Measurements from ENCODE around the gene ABCA8.
"Not testable (repeated sequence)": the region's sequence is repeated elsewhere in the genome, so short reads cannot be mapped to it uniquely, and the experiment has no call there.

The ABCA8 gene

GRCh38 chr17:68954146-68954896 lies 871 bp downstream of the ABCA8 start:
- intact Hi-C loops (cut with micrococcal nuclease): no loop called here
- no peak overlapping the region for H3K4me3 Mint-ChIP-seq
- peaks cover 5% of the 10 kb centered on the region for H3K4me1 Mint-ChIP-seq (ENCODE audit: low read depth)
- peaks cover 5% of the 10 kb centered on the region for H3K9me3 Mint-ChIP-seq
- H3K36me3 Mint-ChIP-seq (ENCODE audit: low read depth): no peaks in the 10 kb centered on the region
- H3K27ac Mint-ChIP-seq: no peak overlapping the region
- peaks cover 7% of the 10 kb centered on the region for H3K27me3 Mint-ChIP-seq

DNA sequence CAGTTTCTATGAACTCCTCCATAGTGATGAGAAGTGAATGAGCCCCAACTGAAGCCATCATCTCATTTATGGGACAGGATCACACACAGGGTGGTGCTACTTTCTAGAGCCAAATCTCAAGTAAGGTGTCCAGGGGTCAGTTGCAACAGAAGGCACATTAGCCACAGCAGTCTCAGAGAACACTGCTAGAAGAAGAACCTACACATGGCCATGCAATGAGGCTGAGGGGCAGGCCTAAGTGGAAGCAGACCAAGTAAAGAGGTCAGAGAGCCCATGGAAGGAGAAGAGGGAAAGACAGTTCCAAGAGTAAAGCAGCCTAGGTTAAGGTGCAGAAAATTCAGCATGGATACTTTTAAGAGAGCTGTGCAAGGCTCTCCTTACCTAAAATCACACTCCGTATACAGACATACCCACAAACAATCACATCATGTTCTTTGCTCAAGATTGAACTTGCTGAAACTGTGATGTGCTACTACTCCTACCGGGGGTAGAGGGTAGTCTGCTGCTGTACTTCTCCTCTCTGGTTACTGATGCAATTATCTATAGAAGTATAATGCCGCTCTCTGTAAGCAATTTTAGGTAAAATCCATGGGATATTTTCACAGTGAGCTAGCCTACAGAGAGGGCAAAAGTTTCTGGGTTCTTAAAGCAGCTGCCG lies 1.7 kb downstream of the ABCA8 start:
- intact Hi-C loops (cut with micrococcal nuclease): no loop called here
- Mint-ChIP-seq H3K27ac (peak overlapping the region; percentile 34), H3K9me3 (no peaks in the 10 kb centered on the region), H3K27me3 (peaks cover 7% of the 10 kb centered on the region), H3K36me3 (ENCODE audit: low read depth) (no peaks in the 10 kb centered on the region), H3K4me1 (ENCODE audit: low read depth) (peaks cover 5% of the 10 kb centered on the region), H3K4me3 (no peak overlapping the region)

DNA sequence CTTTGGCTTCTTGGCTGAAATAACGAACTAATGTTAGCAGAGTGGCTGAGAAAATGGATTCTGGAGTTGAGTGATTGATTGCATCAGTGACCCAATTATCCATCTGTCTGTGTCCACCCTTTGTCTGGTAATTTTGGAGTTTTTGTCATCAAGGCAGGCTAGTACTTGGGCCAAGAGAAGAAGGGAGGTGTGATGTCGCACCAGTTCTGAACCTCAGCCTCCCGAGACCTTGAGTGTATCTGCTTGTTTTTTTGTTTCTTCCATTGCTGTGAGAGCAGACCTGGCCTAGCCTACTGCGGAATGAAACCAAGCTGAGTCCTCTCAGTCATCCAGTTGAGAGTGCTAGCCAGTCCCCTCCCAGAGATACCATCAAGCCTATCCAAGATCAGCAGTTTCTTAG lies 4.5 kb downstream of the ABCA8 start:
- no peak overlapping the region for H3K27ac Mint-ChIP-seq
- no peaks in the 10 kb centered on the region for H3K9me3 Mint-ChIP-seq
- H3K4me3 Mint-ChIP-seq: no peak overlapping the region

DNA sequence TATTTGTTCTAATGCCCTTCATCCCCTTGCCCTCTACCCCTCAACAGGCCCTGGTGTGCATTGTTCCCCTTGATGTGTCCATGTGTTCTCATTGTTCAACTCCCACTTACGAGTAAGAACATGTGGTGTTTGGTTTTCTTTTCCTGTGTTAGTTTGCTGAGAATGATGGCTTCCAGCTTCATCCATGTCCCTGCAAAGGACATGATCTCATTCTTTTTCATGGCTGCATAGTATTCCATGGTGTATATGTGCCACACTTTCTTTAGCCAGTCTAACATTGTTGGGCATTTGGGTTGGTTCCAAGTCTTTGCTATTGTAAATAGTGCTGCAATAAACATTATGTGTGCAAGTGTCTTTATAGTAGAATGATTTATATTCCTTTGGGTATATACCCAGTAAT lies 7.3 kb downstream of the ABCA8 start:
- H3K4me1 Mint-ChIP-seq (ENCODE audit: low read depth); intact Hi-C loops (cut with micrococcal nuclease); H3K27ac Mint-ChIP-seq; H3K36me3 Mint-ChIP-seq (ENCODE audit: low read depth); H3K4me3 Mint-ChIP-seq; H3K27me3 Mint-ChIP-seq; H3K9me3 Mint-ChIP-seq: not testable (repeated sequence)

More for the DNA sequence above, 4.5 kb downstream of the ABCA8 start:
- peaks cover 7% of the 10 kb centered on the region for H3K27me3 Mint-ChIP-seq
- peaks cover 5% of the 10 kb centered on the region for H3K4me1 Mint-ChIP-seq (ENCODE audit: low read depth)
- intact Hi-C loops (cut with micrococcal nuclease): no loop called here
- H3K36me3 Mint-ChIP-seq (ENCODE audit: low read depth): no peaks in the 10 kb centered on the region

- no peaks in the 10 kb centered on the region for H3K27me3 Mint-ChIP-seq
- H3K27ac Mint-ChIP-seq: no peak overlapping the region
- no peaks in the 10 kb centered on the region for H3K36me3 Mint-ChIP-seq (ENCODE audit: low read depth)
- H3K4me1 Mint-ChIP-seq (ENCODE audit: low read depth): peaks cover 12% of the 10 kb centered on the region
- intact Hi-C loops (cut with micrococcal nuclease): no loop called here
- no peak overlapping the region for H3K4me3 Mint-ChIP-seq
- H3K9me3 Mint-ChIP-seq: no peaks in the 10 kb centered on the region
These were observed 10.7 kb downstream of the ABCA8 start for GRCh38 chr17:68944435-68945035.

DNA sequence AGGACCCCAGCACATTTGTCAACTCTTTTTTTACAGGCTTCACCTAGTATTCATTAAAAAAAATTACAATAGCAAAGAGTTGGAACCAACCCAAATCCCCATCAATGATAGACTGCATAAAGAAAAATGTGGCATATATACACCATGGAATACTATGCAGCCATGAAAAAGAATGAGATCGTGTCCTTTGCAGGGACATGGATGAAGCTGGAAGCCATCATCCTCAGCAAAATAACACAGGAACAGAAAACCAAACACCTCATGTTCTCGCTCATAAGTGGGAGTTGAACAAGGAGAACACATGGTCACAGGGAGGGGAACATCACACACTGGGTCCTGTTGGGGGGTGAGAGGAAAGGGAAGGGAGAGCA lies 11.4 kb downstream of the ABCA8 start:
- H3K36me3 Mint-ChIP-seq (ENCODE audit: low read depth); H3K27me3 Mint-ChIP-seq; H3K4me3 Mint-ChIP-seq; H3K27ac Mint-ChIP-seq; intact Hi-C loops (cut with micrococcal nuclease); H3K9me3 Mint-ChIP-seq: not testable (repeated sequence)
- peaks cover 12% of the 10 kb centered on the region for H3K4me1 Mint-ChIP-seq (ENCODE audit: low read depth)

DNA sequence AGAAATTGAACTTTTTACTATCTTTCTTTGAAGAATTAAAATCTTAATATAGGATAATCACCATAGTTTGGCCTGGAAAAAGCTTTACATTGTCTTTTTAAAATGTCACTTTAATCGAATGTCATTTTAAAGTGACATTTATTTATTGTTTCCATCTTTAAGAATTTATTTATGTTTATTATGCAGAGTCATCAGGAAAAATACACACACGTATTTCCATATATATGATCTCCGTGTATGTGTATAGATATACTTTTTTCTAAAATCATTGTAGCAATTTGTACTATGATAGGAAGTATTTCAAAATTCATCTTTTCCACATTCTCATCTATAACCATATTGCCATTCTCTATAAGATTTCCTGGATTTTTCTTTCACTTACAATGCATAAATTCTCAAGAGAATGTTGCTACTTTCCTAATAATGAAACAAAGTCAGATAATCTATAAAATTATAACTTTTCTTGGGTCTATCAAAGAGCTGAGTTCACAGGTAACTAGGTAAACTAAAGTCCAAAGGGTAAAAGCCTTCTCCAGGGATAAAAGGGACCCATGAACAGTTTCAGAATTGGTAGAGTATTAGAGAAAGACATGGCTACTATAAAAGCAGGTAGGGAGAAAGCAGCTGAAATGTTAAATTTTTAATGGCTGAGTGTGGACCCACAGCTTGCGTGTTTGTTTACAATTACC lies 11.9 kb downstream of the ABCA8 start:
- no peaks in the 10 kb centered on the region for H3K9me3 Mint-ChIP-seq
- H3K4me3 Mint-ChIP-seq: no peak overlapping the region
- H3K27ac Mint-ChIP-seq: no peak overlapping the region
- intact Hi-C loops (cut with micrococcal nuclease): no loop called here
- no peaks in the 10 kb centered on the region for H3K36me3 Mint-ChIP-seq (ENCODE audit: low read depth)
- no peaks in the 10 kb centered on the region for H3K27me3 Mint-ChIP-seq
- H3K4me1 Mint-ChIP-seq (ENCODE audit: low read depth): peaks cover 12% of the 10 kb centered on the region

GRCh38 chr17:68942389-68942788 lies 12.8 kb downstream of the ABCA8 start:
- H3K4me3 Mint-ChIP-seq: no peak overlapping the region
- H3K4me1 Mint-ChIP-seq (ENCODE audit: low read depth): peaks cover 12% of the 10 kb centered on the region
- H3K9me3 Mint-ChIP-seq: no peaks in the 10 kb centered on the region
- H3K36me3 Mint-ChIP-seq (ENCODE audit: low read depth): no peaks in the 10 kb centered on the region
- no peak overlapping the region for H3K27ac Mint-ChIP-seq
- no peaks in the 10 kb centered on the region for H3K27me3 Mint-ChIP-seq
- intact Hi-C loops (cut with micrococcal nuclease): no loop called here

- intact Hi-C loops (cut with micrococcal nuclease): no loop called here
- H3K4me1 Mint-ChIP-seq (ENCODE audit: low read depth): peaks cover 12% of the 10 kb centered on the region
These were observed 13.4 kb downstream of the ABCA8 start for GRCh38 chr17:68941761-68942160.

GRCh38 chr17:68939195-68939594 lies 16.0 kb downstream of the ABCA8 start:
- Mint-ChIP-seq H3K36me3 (ENCODE audit: low read depth) (no peaks in the 10 kb centered on the region), H3K4me1 (ENCODE audit: low read depth) (peaks cover 12% of the 10 kb centered on the region), H3K4me3 (no peak overlapping the region), H3K9me3 (no peaks in the 10 kb centered on the region), H3K27me3 (no peaks in the 10 kb centered on the region), H3K27ac (no peak overlapping the region)
- intact Hi-C loops (cut with micrococcal nuclease): no loop called here

More at GRCh38 chr17:68941761-68942160, 13.4 kb downstream of the ABCA8 start:
- Mint-ChIP-seq H3K27me3 (no peaks in the 10 kb centered on the region), H3K27ac (no peak overlapping the region), H3K36me3 (ENCODE audit: low read depth) (no peaks in the 10 kb centered on the region), H3K9me3 (no peaks in the 10 kb centered on the region), H3K4me3 (no peak overlapping the region)

GRCh38 chr17:68937890-68938514 lies 17.2 kb downstream of the ABCA8 start:
- Mint-ChIP-seq H3K9me3 (no peaks in the 10 kb centered on the region), H3K27me3 (no peaks in the 10 kb centered on the region), H3K36me3 (ENCODE audit: low read depth) (no peaks in the 10 kb centered on the region), H3K4me1 (ENCODE audit: low read depth) (peaks cover 12% of the 10 kb centered on the region), H3K4me3 (no peak overlapping the region), H3K27ac (no peak overlapping the region)
- intact Hi-C loops (cut with micrococcal nuclease): no loop called here

- no peaks in the 10 kb centered on the region for H3K9me3 Mint-ChIP-seq
- no peaks in the 10 kb centered on the region for H3K36me3 Mint-ChIP-seq (ENCODE audit: low read depth)
- intact Hi-C loops (cut with micrococcal nuclease): no loop called here
- peaks cover 14% of the 10 kb centered on the region for H3K4me1 Mint-ChIP-seq (ENCODE audit: low read depth)
- no peak overlapping the region for H3K27ac Mint-ChIP-seq
- H3K4me3 Mint-ChIP-seq: no peak overlapping the region
- H3K27me3 Mint-ChIP-seq: no peaks in the 10 kb centered on the region
These were observed 27.7 kb downstream of the ABCA8 start for GRCh38 chr17:68927516-68927915.

GRCh38 chr17:68924793-68925720 lies 30.1 kb downstream of the ABCA8 start:
- Mint-ChIP-seq H3K27ac (peak overlapping the region; percentile 47), H3K4me1 (ENCODE audit: low read depth) (peaks cover 13% of the 10 kb centered on the region), H3K36me3 (ENCODE audit: low read depth) (no peaks in the 10 kb centered on the region), H3K27me3 (no peaks in the 10 kb centered on the region), H3K4me3 (no peak overlapping the region), H3K9me3 (no peaks in the 10 kb centered on the region)
- intact Hi-C loops (cut with micrococcal nuclease): no loop called here
